ENCODE results near the gene PCBP4. TPM values are rescaled to one million over a fixed set of nuclear protein-coding genes. Genes with fewer than 3 reads are reported as not detected.

Gene PCBP4
- total RNA-seq, 1 donor from 2014 or later, result 16.7 TPM

- peak in 1 of 2 donors; percentile 14 for DNase-seq (ENCODE audit: low read depth in 2 of 2)
These were observed 7.2 kb upstream of the PCBP4 start for GRCh38 chr3:51974277-51974962.

DNA sequence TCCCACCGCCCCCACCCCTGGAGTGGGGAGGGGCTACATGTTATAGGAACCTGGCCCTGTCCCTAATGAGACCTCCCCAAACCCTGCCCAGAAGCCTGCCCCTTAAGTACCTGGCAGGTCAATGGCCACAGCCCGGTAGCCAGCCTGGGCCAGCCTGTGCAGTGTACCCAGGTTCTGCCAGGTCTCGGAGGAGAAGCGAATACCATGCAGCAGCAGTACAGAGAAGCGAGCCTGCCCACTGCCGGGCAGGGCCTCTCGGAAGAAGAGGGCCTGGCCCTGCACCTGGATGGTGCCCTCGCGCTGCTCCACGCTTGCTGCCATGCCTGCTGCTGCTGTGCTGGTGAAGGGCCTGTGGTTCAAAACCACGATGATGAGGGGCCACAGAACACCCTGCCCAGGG lies 4.1 kb upstream of the PCBP4 start:
- no peak for DNase-seq (ENCODE audit: low read depth in 2 of 2)

- DNase-seq (ENCODE audit: low read depth in 2 of 2), result no peak
These were observed 3.5 kb upstream of the PCBP4 start for GRCh38 chr3:51970606-51971300.

DNA sequence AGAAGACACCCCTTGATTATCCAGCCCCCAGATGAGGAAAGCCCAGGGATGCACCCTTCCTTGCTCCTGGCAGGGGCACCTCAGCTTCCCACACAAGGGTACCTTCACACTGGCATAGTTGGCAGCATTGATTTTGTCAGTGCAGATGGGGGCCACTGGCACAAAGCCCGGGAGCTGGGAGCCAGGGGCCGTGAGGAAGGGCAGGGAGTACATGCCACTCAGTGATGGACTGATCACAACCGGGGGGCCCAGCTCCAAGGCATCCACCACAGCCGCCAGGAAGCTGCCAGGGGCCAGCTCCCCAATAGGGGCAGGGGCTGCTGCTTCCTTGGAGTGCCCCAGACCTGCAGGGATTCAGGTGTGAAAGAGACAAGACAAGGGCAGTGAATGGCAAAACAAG lies 2.6 kb upstream of the PCBP4 start:
- no peak for DNase-seq (ENCODE audit: low read depth in 2 of 2)

DNA sequence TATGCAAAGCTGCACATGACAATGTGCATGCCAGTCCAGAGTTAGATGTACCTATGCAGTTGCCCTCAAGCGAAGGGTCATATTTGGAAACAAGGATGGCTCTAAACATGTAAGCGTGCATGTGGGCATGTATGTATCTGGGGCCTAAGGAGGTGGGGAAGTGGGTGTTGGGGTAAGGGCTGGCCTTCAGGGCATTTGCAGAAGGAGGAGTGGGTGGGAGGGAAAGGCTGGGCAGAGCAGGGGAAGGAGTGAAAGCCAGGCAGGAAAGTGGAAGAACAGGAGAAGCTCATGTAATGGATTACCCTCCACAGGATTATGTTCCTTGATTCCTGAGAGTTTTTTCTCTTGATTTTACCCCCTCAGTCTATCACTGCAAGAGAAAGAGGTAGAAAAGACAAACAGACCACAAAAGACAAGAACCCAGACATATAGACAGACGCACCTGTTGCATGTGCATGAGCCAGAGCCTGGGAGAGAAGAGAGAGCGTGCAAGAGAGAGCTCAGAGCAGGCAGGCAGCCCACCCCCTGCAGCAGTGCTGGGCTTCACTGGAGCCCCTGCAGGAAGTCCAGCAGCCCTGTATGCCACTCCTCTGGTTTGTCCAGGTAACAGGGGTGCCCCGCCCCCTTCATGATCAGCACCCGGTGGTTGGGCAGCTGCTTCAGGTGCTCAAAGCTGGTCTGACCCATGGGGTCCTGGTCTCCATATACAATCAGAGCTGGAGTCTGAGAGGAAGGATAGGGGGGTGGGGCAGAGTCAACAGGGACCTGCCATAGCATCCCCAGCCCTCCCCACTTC lies 1.8 kb upstream of the PCBP4 start:
- DNase-seq (ENCODE audit: low read depth in 2 of 2), result no peak

- DNase-seq (ENCODE audit: low read depth in 2 of 2), result peak in 1 of 2 donors; percentile 25
These were observed 1.0 kb upstream of the PCBP4 start for GRCh38 chr3:51968170-51968775.

GRCh38 chr3:51966922-51967383 lies 301 bp downstream of the PCBP4 start:
- peak in 1 of 2 donors; percentile 12 for DNase-seq (ENCODE audit: low read depth in 2 of 2)

DNA sequence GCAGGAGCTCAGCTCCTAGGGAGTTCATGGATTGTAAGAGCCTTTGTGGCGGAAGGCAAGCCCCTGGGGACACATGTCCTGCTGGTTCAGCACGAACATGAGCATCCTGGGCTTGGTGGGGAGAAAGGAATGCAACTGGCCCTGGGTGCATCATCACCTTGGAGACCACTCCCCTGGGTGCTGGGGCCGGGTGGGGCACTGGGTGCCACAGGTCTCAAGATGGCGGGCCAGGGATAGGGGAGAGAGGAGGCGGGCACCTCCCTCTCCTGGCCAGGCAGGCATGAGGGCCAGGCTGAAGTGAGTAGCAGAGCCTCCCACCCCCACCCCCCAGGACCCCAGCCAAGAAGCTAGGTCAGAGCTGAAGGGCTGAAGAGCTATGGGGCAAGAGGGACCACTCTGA lies 768 bp downstream of the PCBP4 start:
- DNase-seq (ENCODE audit: low read depth in 2 of 2), result no peak

GRCh38 chr3:51966016-51966415 lies 1.2 kb downstream of the PCBP4 start:
- DNase-seq (ENCODE audit: low read depth in 2 of 2), result no peak

- DNase-seq (ENCODE audit: low read depth in 2 of 2), result no peak
These were observed 2.7 kb downstream of the PCBP4 start for GRCh38 chr3:51964521-51964920.

- no peak for DNase-seq (ENCODE audit: low read depth in 2 of 2)
These were observed 3.3 kb downstream of the PCBP4 start for GRCh38 chr3:51963951-51964451.

- no peak for DNase-seq (ENCODE audit: low read depth in 2 of 2)
These were observed 4.3 kb downstream of the PCBP4 start for GRCh38 chr3:51962854-51963530.

GRCh38 chr3:51961602-51962569 lies 5.4 kb downstream of the PCBP4 start:
- DNase-seq (ENCODE audit: low read depth in 2 of 2), result no peak

- no peak for DNase-seq (ENCODE audit: low read depth in 2 of 2)
These were observed 6.2 kb downstream of the PCBP4 start for GRCh38 chr3:51961011-51961410.

DNA sequence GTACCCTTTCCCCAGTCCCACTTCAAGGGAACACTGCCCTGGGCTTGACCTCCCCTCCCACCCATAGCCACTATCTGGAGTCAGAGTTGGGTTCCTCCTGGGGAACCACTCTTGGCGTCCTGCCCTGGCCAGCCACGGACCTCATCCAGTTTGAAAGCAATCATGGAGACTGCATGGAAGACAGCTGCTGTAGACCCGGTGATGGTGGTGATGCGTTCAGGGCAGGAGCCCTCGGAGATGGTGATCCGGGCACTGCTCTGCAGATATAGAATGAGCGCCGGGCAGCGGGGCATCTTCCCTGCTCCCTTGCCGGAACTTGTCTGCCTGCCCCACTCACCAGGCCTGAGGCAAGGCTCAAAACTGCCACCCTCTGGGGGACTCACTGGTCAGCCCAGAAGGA lies 6.9 kb downstream of the PCBP4 start:
- DNase-seq (ENCODE audit: low read depth in 2 of 2), result no peak

DNA sequence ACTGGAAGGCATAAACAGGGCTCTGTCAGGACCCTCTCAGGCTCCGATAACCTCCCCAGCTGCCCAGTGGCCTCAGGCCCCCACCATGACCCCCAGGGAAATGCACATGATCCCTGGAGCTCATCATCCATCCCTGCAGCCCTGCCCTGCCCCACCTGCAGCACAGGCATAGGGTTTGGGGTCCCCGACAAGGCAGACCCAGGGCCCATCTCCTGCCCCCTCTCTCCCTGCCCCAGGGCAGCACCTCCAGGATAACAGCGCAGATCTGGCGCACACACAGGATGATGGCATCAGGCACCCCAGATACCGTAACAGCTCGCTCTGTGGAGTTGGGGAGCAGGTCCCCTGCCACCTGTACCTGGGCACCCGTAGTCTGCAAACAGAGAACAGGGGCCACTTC lies 7.6 kb downstream of the PCBP4 start:
- DNase-seq (ENCODE audit: low read depth in 2 of 2), result no peak

- no peak for DNase-seq (ENCODE audit: low read depth in 2 of 2)
These were observed 8.4 kb downstream of the PCBP4 start for GRCh38 chr3:51958603-51959521.

- DNase-seq (ENCODE audit: low read depth in 2 of 2), result no peak
These were observed 9.6 kb downstream of the PCBP4 start for GRCh38 chr3:51957520-51958205.

Measured in dermis microvascular lymphatic vessel endothelial cell (primary cell).